ENCODE results near the gene PHTF2. TPM values are rescaled to one million over a fixed set of nuclear protein-coding genes. Genes with fewer than 3 reads are reported as not detected.

The PHTF2 gene
- polyA plus RNA-seq, 1 of the 3 experiments (the other 2 are of a cell fraction) = 21.2 TPM

DNA sequence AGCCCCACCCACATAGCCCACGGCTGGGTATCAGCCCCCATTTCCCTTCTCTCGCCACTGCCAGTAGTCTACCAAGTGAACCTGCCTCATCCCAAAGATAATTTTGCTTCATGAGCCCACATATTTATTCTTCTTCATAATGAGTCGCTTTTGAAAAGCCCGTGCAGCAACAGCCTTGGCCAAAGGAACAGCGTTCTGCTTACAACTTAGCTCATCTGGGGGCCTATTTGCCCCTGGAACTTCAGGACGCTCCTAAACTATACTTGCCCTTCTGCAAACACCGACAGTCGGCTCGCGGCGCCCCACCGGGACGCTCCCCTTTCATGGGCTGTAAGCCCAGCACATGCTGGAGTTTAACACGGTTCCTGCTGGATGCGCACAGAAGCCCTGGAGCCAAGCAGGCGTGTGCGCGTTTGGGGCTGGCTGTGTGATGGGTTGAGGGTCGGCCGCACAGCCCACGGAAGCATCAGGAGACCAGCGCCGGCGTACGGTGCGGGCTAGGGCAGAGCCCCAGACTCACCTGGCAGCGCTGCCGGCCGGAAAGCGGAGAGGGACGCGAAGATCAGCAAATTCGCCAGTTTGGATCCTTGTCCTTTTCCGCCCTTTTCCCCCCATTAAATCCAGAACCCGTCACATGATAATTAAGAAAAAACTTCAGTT lies 709 bp upstream of the PHTF2 start:
- POLR2A ChIA-PET = interaction anchor here (1.0 to 1.4 kb wide), 3 partner anchors 15 to 101 kb away, joined by 3 to 7 read pairs (median 3); partner anchors contain the start of gene RSBN1L
- H3K9me3 ChIP-seq = no peaks in the 10 kb centered on the region
- WGBS (ENCODE audit: low lambda C conversion rate) = under 1% methylated on average over 24 of the region's 35 CpGs
- TF ChIP-seq JUND (IDR thresholded peaks at IDR 0.05) (no peak), TAF1 (IDR thresholded peaks at IDR 0.05; ENCODE audit: borderline replicate concordance, low read depth, low read length) (no peak; the same call in 1 of the 2 replicates), MXI1 (IDR thresholded peaks at IDR 0.05; ENCODE audit: low read depth, low read length) (peak; percentile 90), CHD2 (IDR thresholded peaks at IDR 0.05; ENCODE audit: low read length, partially characterized antibody) (no peak), FOSL2 (IDR thresholded peaks at IDR 0.05; ENCODE audit: borderline replicate concordance, low read depth) (no peak), EZH2phosphoT487 (IDR thresholded peaks at IDR 0.05; ENCODE audit: borderline replicate concordance, low read depth) (no peak), RAD21 (IDR thresholded peaks at IDR 0.05; ENCODE audit: low read length) (no peak), TCF12 (IDR thresholded peaks at IDR 0.05) (no peak), FOXM1 (IDR thresholded peaks at IDR 0.05; ENCODE audit: low read depth) (no peak), POLR2AphosphoS5 (IDR thresholded peaks at IDR 0.05; ENCODE audit: low read depth, low read length) (peak; percentile 69; the same call in 1 of the 2 replicates), EP300 (IDR thresholded peaks at IDR 0.05; ENCODE audit: borderline replicate concordance in 1 of 2, low read depth in 1 of 2, low read length in 1 of 2) (no peak; a peak in 1 of 4 replicates), TEAD4 (IDR thresholded peaks at IDR 0.05; ENCODE audit: borderline replicate concordance, insufficient read depth) (no peak), MEF2A (IDR thresholded peaks at IDR 0.05; ENCODE audit: borderline replicate concordance, low read depth) (no peak), RFX5 (IDR thresholded peaks at IDR 0.05; ENCODE audit: low read length) (no peak), RXRA (IDR thresholded peaks at IDR 0.05; ENCODE audit: borderline replicate concordance, low read depth) (no peak), SIN3A (IDR thresholded peaks at IDR 0.05; ENCODE audit: borderline replicate concordance, low read depth, low read length) (no peak), USF2 (IDR thresholded peaks at IDR 0.05; ENCODE audit: borderline replicate concordance, low read depth, low read length) (0 out of 2 replicates have a peak, but pooled peaks have one; percentile 25), NRF1 (IDR thresholded peaks at IDR 0.05; ENCODE audit: low read depth, low read length) (no peak), ELF1 (IDR thresholded peaks at IDR 0.05) (no peak)
- TF ChIP-seq, protein P1, sequence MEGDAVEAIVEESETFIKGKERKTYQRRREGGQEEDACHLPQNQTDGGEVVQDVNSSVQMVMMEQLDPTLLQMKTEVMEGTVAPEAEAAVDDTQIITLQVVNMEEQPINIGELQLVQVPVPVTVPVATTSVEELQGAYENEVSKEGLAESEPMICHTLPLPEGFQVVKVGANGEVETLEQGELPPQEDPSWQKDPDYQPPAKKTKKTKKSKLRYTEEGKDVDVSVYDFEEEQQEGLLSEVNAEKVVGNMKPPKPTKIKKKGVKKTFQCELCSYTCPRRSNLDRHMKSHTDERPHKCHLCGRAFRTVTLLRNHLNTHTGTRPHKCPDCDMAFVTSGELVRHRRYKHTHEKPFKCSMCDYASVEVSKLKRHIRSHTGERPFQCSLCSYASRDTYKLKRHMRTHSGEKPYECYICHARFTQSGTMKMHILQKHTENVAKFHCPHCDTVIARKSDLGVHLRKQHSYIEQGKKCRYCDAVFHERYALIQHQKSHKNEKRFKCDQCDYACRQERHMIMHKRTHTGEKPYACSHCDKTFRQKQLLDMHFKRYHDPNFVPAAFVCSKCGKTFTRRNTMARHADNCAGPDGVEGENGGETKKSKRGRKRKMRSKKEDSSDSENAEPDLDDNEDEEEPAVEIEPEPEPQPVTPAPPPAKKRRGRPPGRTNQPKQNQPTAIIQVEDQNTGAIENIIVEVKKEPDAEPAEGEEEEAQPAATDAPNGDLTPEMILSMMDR (IDR thresholded peaks at IDR 0.05) = no peak
- TF ChIP-seq, protein P2, sequence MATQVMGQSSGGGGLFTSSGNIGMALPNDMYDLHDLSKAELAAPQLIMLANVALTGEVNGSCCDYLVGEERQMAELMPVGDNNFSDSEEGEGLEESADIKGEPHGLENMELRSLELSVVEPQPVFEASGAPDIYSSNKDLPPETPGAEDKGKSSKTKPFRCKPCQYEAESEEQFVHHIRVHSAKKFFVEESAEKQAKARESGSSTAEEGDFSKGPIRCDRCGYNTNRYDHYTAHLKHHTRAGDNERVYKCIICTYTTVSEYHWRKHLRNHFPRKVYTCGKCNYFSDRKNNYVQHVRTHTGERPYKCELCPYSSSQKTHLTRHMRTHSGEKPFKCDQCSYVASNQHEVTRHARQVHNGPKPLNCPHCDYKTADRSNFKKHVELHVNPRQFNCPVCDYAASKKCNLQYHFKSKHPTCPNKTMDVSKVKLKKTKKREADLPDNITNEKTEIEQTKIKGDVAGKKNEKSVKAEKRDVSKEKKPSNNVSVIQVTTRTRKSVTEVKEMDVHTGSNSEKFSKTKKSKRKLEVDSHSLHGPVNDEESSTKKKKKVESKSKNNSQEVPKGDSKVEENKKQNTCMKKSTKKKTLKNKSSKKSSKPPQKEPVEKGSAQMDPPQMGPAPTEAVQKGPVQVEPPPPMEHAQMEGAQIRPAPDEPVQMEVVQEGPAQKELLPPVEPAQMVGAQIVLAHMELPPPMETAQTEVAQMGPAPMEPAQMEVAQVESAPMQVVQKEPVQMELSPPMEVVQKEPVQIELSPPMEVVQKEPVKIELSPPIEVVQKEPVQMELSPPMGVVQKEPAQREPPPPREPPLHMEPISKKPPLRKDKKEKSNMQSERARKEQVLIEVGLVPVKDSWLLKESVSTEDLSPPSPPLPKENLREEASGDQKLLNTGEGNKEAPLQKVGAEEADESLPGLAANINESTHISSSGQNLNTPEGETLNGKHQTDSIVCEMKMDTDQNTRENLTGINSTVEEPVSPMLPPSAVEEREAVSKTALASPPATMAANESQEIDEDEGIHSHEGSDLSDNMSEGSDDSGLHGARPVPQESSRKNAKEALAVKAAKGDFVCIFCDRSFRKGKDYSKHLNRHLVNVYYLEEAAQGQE (IDR thresholded peaks at IDR 0.05; ENCODE audit: low read depth, low read length) = 0 out of 2 replicates have a peak, but pooled peaks have one; percentile 5
- TF ChIP-seq, protein P3, sequence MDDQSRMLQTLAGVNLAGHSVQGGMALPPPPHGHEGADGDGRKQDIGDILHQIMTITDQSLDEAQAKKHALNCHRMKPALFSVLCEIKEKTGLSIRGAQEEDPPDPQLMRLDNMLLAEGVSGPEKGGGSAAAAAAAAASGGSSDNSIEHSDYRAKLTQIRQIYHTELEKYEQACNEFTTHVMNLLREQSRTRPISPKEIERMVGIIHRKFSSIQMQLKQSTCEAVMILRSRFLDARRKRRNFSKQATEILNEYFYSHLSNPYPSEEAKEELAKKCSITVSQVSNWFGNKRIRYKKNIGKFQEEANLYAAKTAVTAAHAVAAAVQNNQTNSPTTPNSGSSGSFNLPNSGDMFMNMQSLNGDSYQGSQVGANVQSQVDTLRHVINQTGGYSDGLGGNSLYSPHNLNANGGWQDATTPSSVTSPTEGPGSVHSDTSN (IDR thresholded peaks at IDR 0.05) = no peak
- TF ChIP-seq, protein P4, sequence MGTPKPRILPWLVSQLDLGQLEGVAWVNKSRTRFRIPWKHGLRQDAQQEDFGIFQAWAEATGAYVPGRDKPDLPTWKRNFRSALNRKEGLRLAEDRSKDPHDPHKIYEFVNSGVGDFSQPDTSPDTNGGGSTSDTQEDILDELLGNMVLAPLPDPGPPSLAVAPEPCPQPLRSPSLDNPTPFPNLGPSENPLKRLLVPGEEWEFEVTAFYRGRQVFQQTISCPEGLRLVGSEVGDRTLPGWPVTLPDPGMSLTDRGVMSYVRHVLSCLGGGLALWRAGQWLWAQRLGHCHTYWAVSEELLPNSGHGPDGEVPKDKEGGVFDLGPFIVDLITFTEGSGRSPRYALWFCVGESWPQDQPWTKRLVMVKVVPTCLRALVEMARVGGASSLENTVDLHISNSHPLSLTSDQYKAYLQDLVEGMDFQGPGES (IDR thresholded peaks at IDR 0.05; ENCODE audit: low read depth, low read length) = no peak
- TF ChIP-seq, protein P5, sequence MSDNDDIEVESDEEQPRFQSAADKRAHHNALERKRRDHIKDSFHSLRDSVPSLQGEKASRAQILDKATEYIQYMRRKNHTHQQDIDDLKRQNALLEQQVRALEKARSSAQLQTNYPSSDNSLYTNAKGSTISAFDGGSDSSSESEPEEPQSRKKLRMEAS (IDR thresholded peaks at IDR 0.05; ENCODE audit: low read depth) = peak; percentile 48

More for the DNA sequence above, 709 bp upstream of the PHTF2 start:
- peak overlapping the region; percentile 87 for H2AFZ ChIP-seq (ENCODE audit: low read depth)
- H3F3A ChIP-seq (replicated peaks; ENCODE audit: insufficient read depth) = peaks cover 6% of the 10 kb centered on the region
- peak overlapping the region; percentile 83 for H3K9ac ChIP-seq
- peak overlapping the region; percentile 84 to 94 for H3K27ac ChIP-seq (ENCODE audit: low read depth in 2 of 2, low read length in 1 of 2)
- DNase-seq = peak; percentile 30
- H3K36me3 ChIP-seq (replicated peaks in 1 of 2; ENCODE audit: control insufficient read depth in 1 of 2, insufficient read depth in 2 of 2, low read length in 1 of 2) = peaks cover 12 to 20% of the 10 kb centered on the region in 2 experiments
- H3K27me3 ChIP-seq (ENCODE audit: insufficient read depth) = no peaks in the 10 kb centered on the region
- peak overlapping the region; percentile 89 for H3K4me2 ChIP-seq
- H3K4me3 ChIP-seq (ENCODE audit: low read depth in 2 of 2, low read length in 1 of 2) = peak overlapping the region; percentile 87 to 93
- CTCF ChIA-PET = interaction anchor here (0.6 to 3.0 kb wide), 14 partner anchors 16 to 219 kb away, joined by 3 to 9 read pairs (median 3); no protein-coding TSS in a partner anchor
- H3K79me2 ChIP-seq (ENCODE audit: insufficient read depth) = peaks cover 93% of the 10 kb centered on the region
- peaks cover 6 to 18% of the 10 kb centered on the region in 2 experiments; a peak in 3 of 4 replicates for H3K4me1 ChIP-seq (ENCODE audit: control insufficient read depth in 1 of 2, insufficient read depth in 2 of 2, low read depth in 1 of 2, low read length in 1 of 2)
- no peaks in the 10 kb centered on the region for H3K9me2 ChIP-seq
- H4K20me1 ChIP-seq (ENCODE audit: insufficient read depth) = 0 out of 2 replicates have a peak, but pooled peaks cover 4% of the 10 kb centered on the region
